ENCODE results near the gene CORO7.
"Not testable (repeated sequence)": the region's sequence is repeated elsewhere in the genome, so short reads cannot be mapped to it uniquely, and the experiment has no call there.

Gene CORO7

GRCh38 chr16:4401094-4401501, 15.3 kb downstream of the CORO7 start:
- Histone ChIP-seq H3K4me1 (ENCODE audit: insufficient read depth, low read length) (no peaks in the 10 kb centered on the region), H3K36me3 (ENCODE audit: insufficient read depth, low read length) (0 out of 2 replicates have a peak, but pooled peaks cover 2% of the 10 kb centered on the region), H3K9me3 (ENCODE audit: control insufficient read depth, insufficient read depth, low read length) (no peaks in the 10 kb centered on the region), H3K9ac (ENCODE audit: low read depth, low read length) (no peak overlapping the region)

GRCh38 chr16:4399001-4399730, 17.2 kb downstream of the CORO7 start:
- no peaks in the 10 kb centered on the region for H3K9me3 ChIP-seq (ENCODE audit: control insufficient read depth, insufficient read depth, low read length)
- H3K9ac ChIP-seq (ENCODE audit: low read depth, low read length): no peak overlapping the region
- 0 out of 2 replicates have a peak, but pooled peaks cover 2% of the 10 kb centered on the region for H3K36me3 ChIP-seq (ENCODE audit: insufficient read depth, low read length)
- H3K4me1 ChIP-seq (ENCODE audit: insufficient read depth, low read length): no peaks in the 10 kb centered on the region

GRCh38 chr16:4395055-4395726, 21.2 kb downstream of the CORO7 start:
- no peaks in the 10 kb centered on the region for H3K36me3 ChIP-seq (ENCODE audit: insufficient read depth, low read length)
- H3K9me3 ChIP-seq (ENCODE audit: control insufficient read depth, insufficient read depth, low read length): no peaks in the 10 kb centered on the region
- H3K4me1 ChIP-seq (ENCODE audit: insufficient read depth, low read length): peaks cover 27% of the 10 kb centered on the region
- no peak overlapping the region for H3K9ac ChIP-seq (ENCODE audit: low read depth, low read length)

- H3K4me1 ChIP-seq (ENCODE audit: insufficient read depth, low read length): peaks cover 40% of the 10 kb centered on the region
- H3K9ac ChIP-seq (ENCODE audit: low read depth, low read length); H3K36me3 ChIP-seq (ENCODE audit: insufficient read depth, low read length); H3K9me3 ChIP-seq (ENCODE audit: control insufficient read depth, insufficient read depth, low read length): not testable (repeated sequence)
Observed at GRCh38 chr16:4393850-4394249, 22.5 kb downstream of the CORO7 start.

- Histone ChIP-seq H3K4me1 (ENCODE audit: insufficient read depth, low read length) (peaks cover 45% of the 10 kb centered on the region), H3K9ac (ENCODE audit: low read depth, low read length) (peak overlapping the region; percentile 19; the same call in 1 of the 2 replicates), H3K9me3 (ENCODE audit: control insufficient read depth, insufficient read depth, low read length) (no peaks in the 10 kb centered on the region), H3K36me3 (ENCODE audit: insufficient read depth, low read length) (no peaks in the 10 kb centered on the region)
Observed at GRCh38 chr16:4393240-4393600, 23.2 kb downstream of the CORO7 start.

DNA sequence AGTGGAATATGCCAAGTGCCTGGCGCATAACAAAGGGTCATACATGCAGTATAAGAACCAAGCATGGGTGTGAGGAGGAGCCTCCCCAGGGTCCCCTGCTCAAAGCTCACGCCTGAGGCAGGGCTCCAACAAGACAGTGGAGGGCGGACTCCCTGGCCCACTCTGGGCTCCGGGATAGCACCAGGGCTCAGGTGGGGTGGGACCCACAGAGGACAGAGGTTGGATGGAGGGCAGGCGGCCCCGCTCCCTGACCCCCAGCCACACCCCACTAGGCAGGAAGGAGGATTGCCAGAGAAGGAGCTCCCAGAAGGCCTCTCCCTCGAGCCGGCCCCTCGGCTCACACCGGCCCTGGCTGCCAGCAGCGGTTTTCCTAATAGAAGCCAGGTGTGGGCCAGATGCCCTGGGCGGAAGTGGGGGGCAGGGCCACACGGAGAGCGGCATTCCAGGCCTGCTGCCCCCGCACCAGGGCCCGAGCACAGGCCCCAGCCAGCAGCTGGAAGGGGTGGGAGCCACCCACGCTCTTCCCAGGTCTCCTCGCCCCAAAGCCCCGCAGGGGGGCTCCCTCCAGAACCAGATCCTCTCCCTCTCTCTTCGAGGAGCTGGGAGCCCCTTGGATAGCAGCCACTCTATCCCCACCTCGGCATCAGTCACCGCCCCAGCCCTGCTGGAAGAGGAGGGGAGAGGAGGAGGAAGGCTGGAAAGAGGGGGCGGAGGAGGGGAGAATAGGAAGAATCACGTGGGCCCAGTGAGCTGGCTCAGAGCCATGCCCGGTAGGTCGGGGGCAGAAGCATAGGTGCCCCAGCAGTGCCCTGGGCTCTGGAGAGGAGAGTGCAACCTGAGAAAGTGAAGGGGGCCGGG, 23.8 kb downstream of the CORO7 start:
- no peaks in the 10 kb centered on the region for H3K9me3 ChIP-seq (ENCODE audit: control insufficient read depth, insufficient read depth, low read length)
- no peaks in the 10 kb centered on the region for H3K36me3 ChIP-seq (ENCODE audit: insufficient read depth, low read length)
- H3K4me1 ChIP-seq (ENCODE audit: insufficient read depth, low read length): peaks cover 45% of the 10 kb centered on the region
- H3K9ac ChIP-seq (ENCODE audit: low read depth, low read length): peak overlapping the region; percentile 19; the same call in 1 of the 2 replicates

GRCh38 chr16:4391631-4392381, 24.6 kb downstream of the CORO7 start:
- Histone ChIP-seq H3K9me3 (ENCODE audit: control insufficient read depth, insufficient read depth, low read length) (no peaks in the 10 kb centered on the region), H3K4me1 (ENCODE audit: insufficient read depth, low read length) (peaks cover 45% of the 10 kb centered on the region), H3K9ac (ENCODE audit: low read depth, low read length) (peak overlapping the region; percentile 19; the same call in 1 of the 2 replicates), H3K36me3 (ENCODE audit: insufficient read depth, low read length) (no peaks in the 10 kb centered on the region)

DNA sequence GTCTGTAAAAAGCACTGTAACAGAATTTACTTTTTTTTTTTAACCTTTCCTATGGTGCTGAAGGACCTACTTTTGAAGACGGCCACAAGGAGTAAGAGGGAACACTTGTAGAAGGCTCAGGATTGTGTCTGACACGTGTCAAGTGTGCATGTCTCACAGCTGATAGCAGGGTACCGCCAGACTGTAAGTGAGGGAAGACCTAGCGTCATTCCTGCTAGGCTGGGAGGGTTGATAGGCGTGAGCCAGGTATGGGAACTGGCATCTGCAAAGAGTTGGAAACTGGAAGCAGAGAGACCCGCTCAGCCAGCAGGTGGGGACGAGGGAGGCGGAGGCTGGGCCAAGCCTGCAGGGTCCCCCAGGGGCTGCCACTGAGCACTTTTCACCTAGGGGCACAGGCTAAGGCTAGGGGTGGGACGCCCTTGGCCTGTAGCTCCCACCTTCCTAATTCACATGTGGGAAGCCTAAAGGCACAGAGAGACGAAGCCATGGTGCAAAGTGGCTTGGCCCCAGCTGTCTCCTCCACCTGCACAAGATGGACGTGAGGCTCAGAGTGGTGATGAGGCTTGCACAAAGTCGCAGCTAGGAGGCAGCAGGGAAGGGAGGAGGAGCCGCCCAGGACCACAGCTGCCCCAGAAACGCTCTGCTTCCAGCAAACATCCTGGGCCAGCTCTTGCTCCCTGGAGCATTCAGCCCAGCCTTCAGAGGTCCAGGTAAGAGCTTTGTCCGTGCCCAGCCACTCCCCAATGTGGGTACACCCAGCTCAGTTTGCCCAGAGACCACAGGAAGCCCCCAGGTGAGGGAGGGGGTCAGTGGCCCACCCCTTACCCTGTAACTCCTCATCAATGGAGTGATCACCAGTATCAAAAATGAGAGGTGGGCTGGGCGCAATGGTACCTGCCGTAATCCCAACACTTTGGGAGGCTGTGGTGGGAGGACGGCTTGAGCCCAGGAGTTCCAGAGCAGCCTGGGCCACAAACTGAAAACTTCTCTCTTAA, 25.8 kb downstream of the CORO7 start:
- Histone ChIP-seq H3K36me3 (ENCODE audit: insufficient read depth, low read length) (no peaks in the 10 kb centered on the region), H3K9ac (ENCODE audit: low read depth, low read length) (no peak overlapping the region), H3K9me3 (ENCODE audit: control insufficient read depth, insufficient read depth, low read length) (no peaks in the 10 kb centered on the region), H3K4me1 (ENCODE audit: insufficient read depth, low read length) (peaks cover 45% of the 10 kb centered on the region)

DNA sequence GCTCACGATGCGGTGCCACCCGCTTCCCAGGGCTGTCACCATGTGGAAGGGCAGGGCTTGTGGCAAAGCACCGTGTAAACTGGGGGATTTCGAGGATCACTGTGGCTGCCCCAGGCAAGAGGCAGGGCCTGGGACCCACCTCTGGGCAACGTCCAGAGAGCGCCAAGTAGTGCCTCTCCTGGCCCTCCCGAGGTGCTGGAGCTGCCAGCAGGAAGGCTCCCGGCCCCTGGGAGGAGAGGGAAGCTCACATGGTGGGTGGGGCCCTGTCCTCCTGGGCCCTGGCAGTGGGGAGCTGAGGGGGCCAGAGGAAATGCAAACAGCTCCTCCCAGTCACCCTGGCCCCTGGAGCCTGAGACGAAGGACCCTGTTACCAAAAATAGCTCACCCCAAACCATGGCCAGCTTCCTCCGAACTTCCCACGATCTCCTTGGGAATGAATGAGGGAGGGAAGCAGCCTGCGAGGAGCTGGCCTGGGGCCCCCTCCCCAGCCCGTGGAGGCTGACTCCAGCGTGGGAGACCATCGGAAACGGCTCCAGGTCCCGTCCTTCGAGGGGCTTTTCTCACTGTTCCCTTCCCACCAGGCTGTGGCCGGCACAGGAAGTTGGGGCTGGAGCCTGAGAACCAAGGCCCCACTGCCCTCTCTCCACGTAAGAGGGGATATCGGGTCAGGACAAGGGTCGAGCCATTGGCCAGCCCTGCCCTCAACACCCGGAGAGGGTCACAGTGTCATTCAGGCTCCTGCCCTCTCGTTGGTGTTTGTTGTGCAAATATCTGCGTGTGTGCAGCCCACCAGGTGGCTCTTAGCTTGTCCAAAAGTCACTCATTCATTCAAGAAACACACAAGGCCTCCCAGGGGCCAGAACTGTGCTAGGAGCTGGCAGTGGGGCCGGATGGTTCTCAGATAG, 27.1 kb downstream of the CORO7 start:
- no peaks in the 10 kb centered on the region for H3K9me3 ChIP-seq (ENCODE audit: control insufficient read depth, insufficient read depth, low read length)

GRCh38 chr16:4388271-4389021, 27.9 kb downstream of the CORO7 start:
- Histone ChIP-seq H3K9ac (ENCODE audit: low read depth, low read length) (no peak overlapping the region), H3K36me3 (ENCODE audit: insufficient read depth, low read length) (no peaks in the 10 kb centered on the region), H3K4me1 (ENCODE audit: insufficient read depth, low read length) (peaks cover 43% of the 10 kb centered on the region), H3K9me3 (ENCODE audit: control insufficient read depth, insufficient read depth, low read length) (no peaks in the 10 kb centered on the region)

More for the DNA sequence above, 27.1 kb downstream of the CORO7 start:
- Histone ChIP-seq H3K36me3 (ENCODE audit: insufficient read depth, low read length) (no peaks in the 10 kb centered on the region), H3K9ac (ENCODE audit: low read depth, low read length) (no peak overlapping the region), H3K4me1 (ENCODE audit: insufficient read depth, low read length) (peaks cover 45% of the 10 kb centered on the region)

GRCh38 chr16:4387781-4388180, 28.6 kb downstream of the CORO7 start:
- Histone ChIP-seq H3K36me3 (ENCODE audit: insufficient read depth, low read length) (no peaks in the 10 kb centered on the region), H3K4me1 (ENCODE audit: insufficient read depth, low read length) (peaks cover 38% of the 10 kb centered on the region), H3K9me3 (ENCODE audit: control insufficient read depth, insufficient read depth, low read length) (no peaks in the 10 kb centered on the region), H3K9ac (ENCODE audit: low read depth, low read length) (no peak overlapping the region)
